ENCODE results near the gene NOX5.

DNA sequence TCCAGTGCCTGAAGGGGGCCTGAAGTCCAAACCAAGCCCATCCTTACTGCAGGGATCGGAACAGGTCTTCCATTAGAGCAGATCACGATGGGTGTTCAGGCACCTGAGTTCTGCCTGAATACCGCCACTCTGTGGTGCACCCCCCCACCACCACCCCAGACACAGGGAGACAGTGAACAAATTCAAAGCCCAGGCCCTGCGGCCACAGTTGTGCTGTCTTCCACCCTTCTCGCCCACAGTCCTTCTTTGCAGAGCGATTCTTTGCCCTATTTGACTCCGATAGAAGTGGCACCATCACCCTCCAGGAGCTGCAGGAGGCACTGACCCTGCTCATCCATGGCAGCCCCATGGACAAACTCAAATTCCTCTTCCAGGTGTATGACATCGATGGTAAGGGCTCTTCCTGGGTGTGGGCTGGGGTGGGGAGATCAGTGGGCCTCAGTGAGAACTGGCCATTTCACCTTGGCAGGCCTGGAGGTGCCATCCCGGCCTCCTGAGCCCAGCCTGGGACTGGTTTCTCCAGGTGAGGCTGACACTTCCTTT, 13.6 kb downstream of the NOX5 start:
- TF ChIP-seq, protein P1, sequence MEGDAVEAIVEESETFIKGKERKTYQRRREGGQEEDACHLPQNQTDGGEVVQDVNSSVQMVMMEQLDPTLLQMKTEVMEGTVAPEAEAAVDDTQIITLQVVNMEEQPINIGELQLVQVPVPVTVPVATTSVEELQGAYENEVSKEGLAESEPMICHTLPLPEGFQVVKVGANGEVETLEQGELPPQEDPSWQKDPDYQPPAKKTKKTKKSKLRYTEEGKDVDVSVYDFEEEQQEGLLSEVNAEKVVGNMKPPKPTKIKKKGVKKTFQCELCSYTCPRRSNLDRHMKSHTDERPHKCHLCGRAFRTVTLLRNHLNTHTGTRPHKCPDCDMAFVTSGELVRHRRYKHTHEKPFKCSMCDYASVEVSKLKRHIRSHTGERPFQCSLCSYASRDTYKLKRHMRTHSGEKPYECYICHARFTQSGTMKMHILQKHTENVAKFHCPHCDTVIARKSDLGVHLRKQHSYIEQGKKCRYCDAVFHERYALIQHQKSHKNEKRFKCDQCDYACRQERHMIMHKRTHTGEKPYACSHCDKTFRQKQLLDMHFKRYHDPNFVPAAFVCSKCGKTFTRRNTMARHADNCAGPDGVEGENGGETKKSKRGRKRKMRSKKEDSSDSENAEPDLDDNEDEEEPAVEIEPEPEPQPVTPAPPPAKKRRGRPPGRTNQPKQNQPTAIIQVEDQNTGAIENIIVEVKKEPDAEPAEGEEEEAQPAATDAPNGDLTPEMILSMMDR (IDR thresholded peaks at IDR 0.05; ENCODE audit: low read depth, low read length) = no peak
- TF ChIP-seq EZH2phosphoT487 (IDR thresholded peaks at IDR 0.05; ENCODE audit: low read depth) = no peak
